Heart left ventricle (tissue), 13 donors: ENCODE results near the gene ANK3.

Experiments
- CTCF ChIP-seq, 12 donors: fragments of 200-600 bp; sonication (generic) in 4 of 12; IDR thresholded peaks; one replicate each; pipeline versions ENCODE4 v1.5.0 to v1.8.0; 2018 to 2022; ENCODE audit warnings: antibody characterized with exemption in 12 of 12, mild to moderate bottlenecking in 5 of 12
- POLR2A ChIP-seq, 2 donors: fragments of 450-650 bp; IDR thresholded peaks; one replicate each; pipeline ENCODE4 v1.6.1; 2017; ENCODE audit warnings: antibody characterized with exemption in 2 of 2, mild to moderate bottlenecking in 2 of 2, moderate library complexity in 2 of 2
- donor health status: ischemic (EF 13 %, LVEDD 7.1; RV severe dilation, severe dysfunction).
- donor health status: DM: no; HTN: yes; CAD: no.
- donor health status: DM: no; HTN: no; CAD: no.
- donor health status: ischemic (EF 25% LVEDD 6.9; RV normal size, moderate dysfunction).
- donor health status: ischemic (EF 25% LVEDD 5.7; RV mildly dilated, moderate dysfunction).
- donor health status: ischemic (EF 35%, LVEDD 5.7; RV mildly dilated, moderate dysfunction).
- donor health status: nonischemic (EF 11% LVEDD 7.7; RV severe dilation, severe dysfunction).
- donor health status: DM: yes; HTN: yes; CAD: no.
- donor health status: PGD.
- donor health status: ischemic (EF 29% LVEDD 5.4; RV normal size, mild dysfunction).
- donor health status: nonischemic (EF 23%, LVEDD 6.1; RV moderate dilation, normal function).

GRCh38 chr10:60414877-60415585 lies 25.4 kb upstream of the ANK3 start:
- TF ChIP-seq POLR2A (IDR thresholded peaks at IDR 0.05) (no peak), CTCF (IDR thresholded peaks at IDR 0.05) (no peak)
